H1 (cell line): Measurements from ENCODE around the gene NKX2-1. TPM values are rescaled to one million over a fixed set of nuclear protein-coding genes. Genes with fewer than 3 reads are reported as not detected.
A peak's percentile ranks its signal among the peaks of the same experiment; 100 is the strongest.

Source experiments
- ASH2L ChIP-seq: fragments of 200-600, 300-600 bp; sonication (generic); IDR thresholded peaks from one replicate; pipeline ENCODE4 v1.7.1; 2017; ENCODE audit warnings: low read length
- CHD7 ChIP-seq: fragments of 300-600 bp; sonication (generic); IDR thresholded peaks from 2 replicates; pipeline ENCODE4 v1.7.1; 2012; ENCODE audit warnings: low read length, moderate library complexity, mild to moderate bottlenecking, inconsistent platforms; ENCODE audit not compliant: insufficient replicate concordance
- EZH2 ChIP-seq: fragments of 200-600 bp; sonication (generic); IDR thresholded peaks from 2 replicates; pipeline ENCODE4 v1.7.1; 2012; ENCODE audit warnings: low read depth, mild to moderate bottlenecking, moderate library complexity, low read length, inconsistent platforms; ENCODE audit not compliant: severe bottlenecking
- FOSL1 ChIP-seq: IDR thresholded peaks from 2 replicates; pipeline ENCODE4 v1.6.1; 2011; ENCODE audit warnings: mild to moderate bottlenecking, low read depth, low read length, moderate library complexity; ENCODE audit not compliant: insufficient read depth
- JUND ChIP-seq: IDR thresholded peaks from 2 replicates; pipeline ENCODE4 v1.6.1; 2011; ENCODE audit warnings: mild to moderate bottlenecking, improper control_type of control experiment, low read length
- RAD21 ChIP-seq, 2 experiments: IDR thresholded peaks in 1 of 2; conservative IDR thresholded peaks in 1 of 2; 2 replicates each; pipeline ENCODE4 v1.6.1; 2011; ENCODE audit warnings: low read depth in 2 of 2, low read length in 2 of 2, improper control_type of control experiment in 1 of 2, inconsistent platforms in 1 of 2, mild to moderate bottlenecking in 1 of 2, moderate library complexity in 1 of 2
- RNF2 ChIP-seq: fragments of 200-900, 300-1000 bp; sonication (generic); IDR thresholded peaks from 2 replicates; pipeline ENCODE4 v1.7.1; 2016; ENCODE audit warnings: borderline replicate concordance, low read depth, mild to moderate bottlenecking, antibody characterized with exemption, low read length; ENCODE audit not compliant: poor library complexity, severe bottlenecking; ENCODE audit errors: missing control alignments
- SP2 ChIP-seq: IDR thresholded peaks from 2 replicates; pipeline ENCODE4 v1.6.1; 2012; ENCODE audit warnings: mild to moderate bottlenecking, low read length, inconsistent platforms
- SUZ12 ChIP-seq: fragments of 200-600 bp; sonication (generic); IDR thresholded peaks from 2 replicates; pipeline ENCODE4 v1.6.1; 2012; ENCODE audit warnings: mild to moderate bottlenecking, inconsistent platforms, low read length, moderate library complexity, mixed read lengths
- polyA plus RNA-seq, 7 experiments: library from polyadenylated mRNA; depleted of rRNA in 3 of 7; stranded (reverse) in 5 of 7; unstranded in 2 of 7; fragments of >200 nt in 5 of 7; fragments of 200-250 nt in 2 of 7; gene quantifications; 1 replicate in 5 of 7; 2 replicates in 1 of 7; 4 replicates in 1 of 7; pipeline versions ENCODE4 v1.2.1 to v1.2.3, GENCODE V29; 2011 to 2013; ENCODE audit warnings: missing spikeins in 2 of 7, mixed read lengths in 2 of 7
- total RNA-seq: library from RNA; stranded (reverse); fragmentation: NEBNext Ultra II Directional; extraction: Animal tissue kit (Norgen Biotek cat#: 25700); gene quantifications from 2 replicates; pipeline ENCODE4 v1.2.1, GENCODE V29; 2021

NKX2-1 gene
- total and polyA plus RNA-seq, 2 of the 8 experiments (the other 6 are each of a cell fraction or from before 2014, with no cell fraction given), result not detected

- TF ChIP-seq CHD7, result no peak
- TF ChIP-seq JUND, result no peak
- no peak for TF ChIP-seq SP2
- TF ChIP-seq RAD21 (IDR thresholded peaks at IDR 0.05 in 1 of 2, conservative IDR thresholded peaks at IDR 0.05 in 1 of 2; ENCODE audit: low read depth in 2 of 2, low read length in 2 of 2), result peak; percentile 67 to 75
- peak; percentile 21 for TF ChIP-seq ASH2L
- TF ChIP-seq SUZ12, result peak; percentile 64; the same call in 1 of the 2 replicates
- no peak for TF ChIP-seq FOSL1
- no peak for TF ChIP-seq RNF2
- peak; percentile 48 for TF ChIP-seq EZH2
Observed at GRCh38 chr14:36524874-36525745, 5.1 kb upstream of the NKX2-1 start (continued).
